ENCODE data around the gene PDE2A. TPM values are rescaled to one million over a fixed set of nuclear protein-coding genes. Genes with fewer than 3 reads are reported as not detected.
A peak's percentile ranks its signal among the peaks of the same experiment; 100 is the strongest.
"Not testable (repeated sequence)": the region's sequence is repeated elsewhere in the genome, so short reads cannot be mapped to it uniquely, and the experiment has no call there.

The PDE2A gene
- total RNA-seq, 1 donor from 2014 or later: 28.1 TPM

DNA sequence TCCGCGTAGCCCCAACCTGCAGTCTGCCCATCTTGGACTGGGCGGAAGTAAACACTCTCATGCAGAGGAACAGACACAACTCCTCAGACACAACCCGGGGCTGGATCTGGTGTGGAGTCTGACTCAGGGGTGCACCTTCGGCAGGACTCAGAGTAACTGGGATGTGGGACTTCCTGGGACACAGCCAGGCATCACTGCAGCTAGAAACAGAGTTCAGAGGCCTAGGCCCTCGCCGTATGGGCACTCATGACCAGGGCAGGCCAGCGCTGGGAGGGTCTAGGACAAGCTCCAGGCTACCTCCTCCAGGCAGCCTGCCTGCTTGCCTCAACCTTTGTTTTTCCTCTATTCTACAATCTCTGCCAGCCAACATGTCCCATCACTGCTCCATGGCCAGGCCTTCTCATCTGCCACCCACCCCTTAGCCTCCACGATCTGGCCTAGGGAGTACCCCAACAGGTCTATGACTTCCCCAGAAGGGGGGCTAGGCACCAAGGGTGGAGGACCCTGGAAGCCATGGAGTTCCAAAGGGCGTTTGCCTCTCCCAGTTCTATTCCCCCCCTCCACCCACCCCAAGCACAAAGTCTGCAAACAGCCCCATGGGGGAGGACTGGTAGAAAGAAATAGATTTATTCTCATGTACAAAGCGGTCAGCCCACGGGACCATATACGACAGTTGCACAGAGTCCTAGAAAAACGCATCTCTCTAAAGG lies 98.5 kb downstream of the PDE2A start:
- no peak for DNase-seq

- DNase-seq: no peak
These were observed 99.4 kb downstream of the PDE2A start for GRCh38 chr11:72574548-72575460.

GRCh38 chr11:72573855-72574445 lies 100.3 kb downstream of the PDE2A start:
- no peak for DNase-seq

- peak; percentile 28 for DNase-seq
These were observed 101.0 kb downstream of the PDE2A start for GRCh38 chr11:72573072-72573854.

DNA sequence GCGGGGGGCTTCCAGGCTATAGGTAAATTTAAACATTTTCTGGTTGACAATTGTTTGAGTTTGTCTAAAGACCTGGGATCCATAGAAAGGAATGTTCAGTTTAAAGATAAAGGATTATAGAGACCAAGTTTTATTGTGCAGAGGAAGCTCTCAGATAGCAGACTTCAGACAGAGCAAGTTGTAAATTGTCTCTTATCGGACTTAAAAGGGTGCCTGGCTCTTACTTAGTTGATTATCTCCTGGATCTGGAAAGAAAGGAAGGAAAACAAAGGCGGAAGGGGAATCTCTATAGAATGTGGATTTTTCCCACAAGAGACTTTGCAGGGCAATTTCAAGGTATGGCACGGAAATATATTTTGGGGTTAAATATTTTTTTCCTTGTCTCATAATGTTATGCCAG lies 101.7 kb downstream of the PDE2A start:
- not testable (repeated sequence) for DNase-seq

DNA sequence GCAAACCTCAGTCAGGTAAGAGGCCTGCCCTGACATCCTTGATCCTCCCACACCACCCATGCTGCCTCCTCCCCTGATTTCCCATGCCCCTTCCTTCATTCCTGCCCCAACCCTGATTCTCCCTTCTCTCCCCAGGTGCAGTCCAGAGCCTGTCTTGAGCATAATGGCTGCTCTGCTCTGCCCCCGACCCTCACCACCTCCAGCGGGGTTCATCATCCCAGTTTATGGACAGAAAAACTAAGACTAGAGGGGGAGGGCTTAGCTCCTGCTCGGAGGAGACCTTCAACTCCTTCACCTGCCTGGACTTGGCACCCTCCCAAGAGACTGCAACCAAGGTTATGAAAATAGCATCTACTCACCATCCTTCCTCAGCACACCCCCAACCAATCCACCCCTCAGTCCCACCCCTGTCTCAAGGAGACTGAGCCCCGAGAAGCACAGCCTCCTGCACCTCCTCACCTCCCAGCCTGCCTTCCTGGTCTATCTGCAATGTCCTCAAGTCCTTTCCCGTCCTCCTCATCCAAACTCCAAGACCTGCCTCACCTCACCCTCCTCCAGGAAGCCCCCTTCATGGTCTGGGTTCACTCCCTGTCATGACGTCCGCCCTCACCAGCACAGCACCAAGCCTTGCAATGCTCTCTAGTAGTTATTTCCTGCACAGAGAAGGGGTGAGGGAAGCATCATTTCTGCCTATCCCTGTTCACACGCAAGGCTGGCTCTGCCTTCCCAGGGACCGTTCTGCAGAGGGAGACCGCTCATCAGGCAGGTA lies 103.1 kb downstream of the PDE2A start:
- no peak for DNase-seq

DNA sequence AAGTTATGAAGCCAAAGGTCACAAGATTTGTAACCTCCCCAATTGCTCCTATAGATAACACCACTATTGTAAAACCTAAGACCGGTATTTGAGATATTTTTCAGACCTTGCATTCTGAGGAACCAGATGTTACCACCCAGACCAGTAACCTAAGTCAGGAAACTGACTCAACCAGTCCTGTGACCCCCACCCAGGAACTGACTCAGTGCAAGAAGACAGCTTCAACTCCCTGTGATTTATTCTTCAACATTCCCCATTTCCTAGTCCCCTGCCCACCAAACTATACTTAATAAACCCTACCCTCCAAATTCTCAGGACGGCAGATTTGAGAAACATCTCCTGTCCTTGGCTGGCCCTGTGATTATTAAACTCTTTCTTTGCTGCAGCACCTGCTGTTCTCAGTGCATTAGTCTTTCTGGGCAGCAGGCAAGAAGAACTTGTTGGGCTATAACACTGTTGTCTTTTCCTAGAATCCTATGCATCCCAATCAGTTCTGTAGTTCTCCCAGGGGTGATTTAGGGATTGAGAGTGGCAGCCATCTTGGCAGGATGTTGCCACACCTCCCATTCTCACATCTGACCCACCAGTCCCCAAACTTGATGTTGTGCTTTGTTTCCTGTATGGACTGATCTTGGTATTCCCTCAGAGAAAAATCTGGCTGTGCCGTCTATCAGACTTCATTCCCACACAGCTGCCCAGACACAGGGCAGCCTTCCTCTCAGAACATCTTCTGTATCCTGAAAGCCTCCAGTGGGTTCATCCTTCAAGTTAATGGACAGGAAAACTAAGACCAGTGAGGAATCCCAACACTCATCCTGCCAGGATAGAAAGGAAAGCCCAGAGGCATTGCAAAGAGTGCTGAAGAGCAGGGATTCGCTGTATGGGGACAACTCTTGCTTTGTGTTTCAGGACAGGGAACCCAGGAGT lies 104.0 kb downstream of the PDE2A start:
- no peak for DNase-seq

GRCh38 chr11:72568861-72569260 lies 105.4 kb downstream of the PDE2A start:
- no peak for DNase-seq

- no peak for DNase-seq
These were observed 111.8 kb downstream of the PDE2A start for GRCh38 chr11:72562431-72562830.

GRCh38 chr11:72561856-72562255 lies 112.4 kb downstream of the PDE2A start:
- DNase-seq: no peak

DNA sequence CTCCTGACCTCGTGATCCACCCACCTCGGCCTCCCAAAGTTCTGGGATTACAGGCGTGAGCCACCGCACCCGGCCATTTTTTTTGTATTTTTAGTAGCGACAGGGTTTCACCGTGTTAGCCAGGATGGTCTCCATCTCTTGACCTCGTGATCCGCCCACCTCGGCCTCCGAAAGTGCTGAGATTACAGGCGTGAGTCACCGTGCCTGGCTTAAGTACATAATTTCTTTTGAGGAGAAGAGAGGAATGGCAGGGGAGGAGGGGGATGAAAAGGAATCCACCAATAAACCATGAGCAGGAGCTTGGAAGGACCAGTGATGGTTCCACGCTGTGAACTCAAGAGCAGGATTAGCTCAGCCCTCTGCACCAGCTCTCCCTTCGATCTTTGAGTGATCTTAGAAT lies 113.4 kb downstream of the PDE2A start:
- DNase-seq: not testable (repeated sequence)

- DNase-seq: no peak
These were observed 117.8 kb downstream of the PDE2A start for GRCh38 chr11:72556433-72556832.

DNA sequence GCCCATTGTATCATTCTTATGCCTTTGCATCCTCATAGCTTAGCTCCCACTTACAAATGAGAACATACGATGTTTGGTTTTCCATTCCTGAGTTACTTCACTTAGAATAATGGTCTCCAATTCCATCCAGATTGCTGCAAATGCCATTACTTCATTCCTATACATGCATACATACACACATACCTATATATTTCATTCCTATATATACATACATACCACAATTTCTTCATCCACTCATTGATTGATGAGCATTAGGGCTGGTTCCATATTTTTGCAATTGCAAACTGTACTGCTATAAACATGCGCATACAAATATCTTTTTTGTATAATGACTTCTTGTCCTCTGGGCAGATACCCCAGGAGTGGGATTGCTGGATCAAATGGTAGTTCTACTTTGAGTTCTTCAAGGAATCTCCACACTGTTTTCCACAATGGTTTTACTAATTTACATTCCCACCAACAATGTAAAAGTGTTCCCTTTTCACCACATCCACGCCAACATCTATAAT lies 119.2 kb downstream of the PDE2A start:
- DNase-seq: not testable (repeated sequence)

DNA sequence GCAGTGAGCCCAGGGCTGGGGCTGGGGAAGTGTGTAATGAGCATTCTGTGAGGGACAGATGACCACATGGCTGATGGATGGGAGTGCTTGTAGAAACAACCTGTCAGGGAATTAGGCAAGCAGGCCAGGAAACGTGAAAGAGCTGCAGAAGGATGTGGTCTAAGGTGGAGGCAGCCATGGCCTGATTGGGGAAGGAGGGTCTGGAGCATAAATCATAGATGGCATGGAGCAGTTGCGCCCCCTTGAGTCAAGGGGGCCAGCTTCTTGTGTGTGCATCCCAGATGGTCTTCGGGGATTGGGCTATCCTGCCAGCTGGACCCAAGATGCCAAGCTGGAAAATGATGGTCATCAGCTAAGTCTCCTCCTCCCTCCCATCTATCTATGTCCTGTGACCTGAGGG lies 120.5 kb downstream of the PDE2A start:
- DNase-seq: no peak

DNA sequence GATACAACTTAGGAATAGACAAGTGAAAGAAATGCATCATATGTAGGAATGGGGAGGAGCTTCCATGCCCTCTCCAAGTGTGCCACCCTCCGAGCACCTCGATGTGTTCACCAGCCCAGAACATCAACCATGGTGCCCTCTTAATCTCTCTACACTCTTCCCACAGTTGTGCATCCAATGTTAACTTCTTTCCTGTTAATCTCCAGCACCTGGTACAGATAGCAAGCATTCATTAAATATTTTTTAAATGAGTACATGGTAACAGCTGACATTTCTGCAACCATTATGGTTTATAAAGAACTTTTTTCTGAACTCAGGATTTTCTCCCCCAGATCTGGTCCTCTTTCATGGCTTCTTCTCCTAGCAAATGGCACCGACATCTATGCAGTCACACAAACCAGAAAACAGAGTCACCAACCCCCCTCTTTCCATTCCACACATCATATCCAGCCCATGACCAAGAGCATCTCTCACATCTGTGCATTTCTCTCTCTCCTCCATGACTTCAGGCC lies 121.8 kb downstream of the PDE2A start:
- peak; percentile 32 for DNase-seq

DNA sequence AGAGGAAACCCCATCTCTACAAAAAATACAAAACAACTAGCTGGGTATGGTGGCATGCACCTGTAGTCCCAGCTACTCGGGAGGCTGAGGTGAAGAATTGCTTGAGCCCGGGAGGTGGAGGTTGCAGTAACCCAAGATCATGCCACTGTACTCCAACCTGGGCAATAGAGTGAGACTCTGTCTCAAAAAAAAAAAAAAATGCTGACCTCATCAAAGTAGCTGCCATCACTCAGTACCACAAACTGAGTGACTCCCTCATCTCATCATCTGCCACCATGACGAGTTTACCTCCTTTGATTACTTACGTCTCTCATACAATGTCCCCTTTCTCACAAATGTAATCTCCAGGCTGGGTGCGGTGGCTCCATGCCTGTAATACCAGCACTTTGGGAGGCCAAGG lies 122.7 kb downstream of the PDE2A start:
- no peak for DNase-seq

DNA sequence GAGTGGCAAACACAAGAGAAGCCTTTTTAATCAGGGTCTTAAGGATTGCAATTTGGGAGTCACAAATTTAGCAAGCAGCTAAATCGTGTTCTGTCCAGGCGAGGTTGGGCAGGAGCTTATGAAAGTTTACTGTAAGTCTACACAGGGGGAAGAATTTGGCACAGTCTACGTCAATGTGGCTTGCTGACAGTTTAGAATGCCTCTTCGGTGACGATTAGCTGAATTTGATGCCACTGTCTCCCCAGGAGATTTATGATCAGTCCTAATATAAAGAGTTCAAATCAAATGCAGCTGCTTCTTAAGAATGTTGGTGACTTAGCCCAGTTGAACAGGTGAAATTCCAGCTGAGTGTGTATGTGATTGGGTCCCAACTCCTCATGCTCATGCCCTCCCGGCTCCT lies 125.8 kb downstream of the PDE2A start:
- DNase-seq: peak; percentile 70

- DNase-seq: no peak
These were observed 127.4 kb downstream of the PDE2A start for GRCh38 chr11:72546866-72547265.

DNA sequence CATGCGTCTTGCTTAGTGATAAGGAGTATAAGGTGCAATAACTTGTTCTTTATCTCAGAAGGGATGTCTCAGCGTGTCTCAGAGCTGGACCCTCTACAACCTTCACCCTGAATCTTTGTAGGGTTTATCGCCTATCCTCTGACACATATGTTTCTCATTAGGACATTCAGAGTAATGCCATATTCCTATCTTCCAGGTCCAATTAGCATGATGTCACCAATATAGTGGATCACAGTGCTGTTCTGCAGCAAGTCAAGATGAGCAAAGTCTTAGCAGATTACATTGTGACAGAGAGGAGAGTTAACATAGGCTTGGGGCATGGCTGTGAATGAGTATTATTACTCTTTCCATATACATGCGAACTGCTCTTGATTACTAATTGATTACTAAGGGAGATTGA lies 129.6 kb downstream of the PDE2A start:
- no peak for DNase-seq
